ENCODE data around the gene CPVL. TPM values are rescaled to one million over a fixed set of nuclear protein-coding genes. Genes with fewer than 3 reads are reported as not detected.

CPVL gene
- total and polyA plus RNA-seq, 2 of the 8 experiments (the other 6 are each of a cell fraction or from before 2014, with no cell fraction given) = 40.0 to 55.0 TPM

DNA sequence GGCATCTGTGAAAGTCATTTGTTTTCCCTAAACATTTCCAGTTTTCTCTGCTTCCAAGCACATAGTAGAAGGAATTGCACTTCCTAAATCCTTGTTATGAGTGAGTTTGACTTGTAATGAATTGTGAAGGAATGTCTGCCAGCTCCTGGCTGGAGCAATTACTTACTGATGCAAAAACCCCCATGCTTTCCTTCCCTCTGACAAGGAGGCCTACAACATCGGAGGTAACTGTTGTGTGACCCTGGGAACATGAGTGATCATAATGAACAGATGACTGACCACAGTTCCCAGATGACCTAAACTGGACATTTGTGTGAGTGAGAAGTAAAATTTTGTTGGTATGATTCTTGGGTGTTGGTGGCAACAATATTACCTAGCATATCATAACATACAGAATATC lies 21.4 kb upstream of the CPVL start:
- Histone ChIP-seq H2BK5ac (ENCODE audit: low read depth, low read length) (no peak overlapping the region), H3K9ac (replicated peaks in 1 of 4; ENCODE audit: extremely low read depth in 1 of 4, low read depth in 3 of 4, low read length in 3 of 4) (no peak overlapping the region), H3K27ac (ENCODE audit: low read depth, low read length) (no peak overlapping the region), H3K4me1 (replicated peaks in 1 of 4; ENCODE audit: control insufficient read depth in 3 of 4, insufficient read depth in 4 of 4, low read length in 3 of 4) (no peaks in the 10 kb centered on the region), H3K4me2 (ENCODE audit: insufficient read depth in 1 of 2, low read depth in 2 of 2, low read length in 2 of 2) (no peak overlapping the region), H3K4me3 (ENCODE audit: extremely low read depth in 1 of 4, insufficient read depth in 2 of 4, low read depth in 3 of 4, low read length in 4 of 4) (no peak overlapping the region), H4K5ac (ENCODE audit: insufficient read length, low read depth, low read length) (no peak overlapping the region), H2AFZ (ENCODE audit: low read length) (no peak overlapping the region), H3K79me2 (ENCODE audit: control insufficient read depth in 1 of 2, insufficient read depth in 2 of 2, low read length in 2 of 2) (no peaks in the 10 kb centered on the region), H3K27me3 (replicated peaks in 1 of 4; ENCODE audit: control insufficient read depth in 3 of 4, extremely low read depth in 1 of 4, insufficient read depth in 3 of 4, low read length in 3 of 4) (no peaks in the 10 kb centered on the region), H3K9me3 (ENCODE audit: insufficient read depth in 2 of 2, low read depth in 1 of 2, low read length in 1 of 2) (no peaks in the 10 kb centered on the region), H3K36me3 (ENCODE audit: control insufficient read depth in 2 of 4, insufficient read depth in 4 of 4, low read length in 3 of 4) (no peaks in the 10 kb centered on the region), H4K8ac (ENCODE audit: extremely low read depth, insufficient read depth, low read length) (no peak overlapping the region), H3K23me2 (ENCODE audit: low read depth, low read length) (no peaks in the 10 kb centered on the region), H3K14ac (ENCODE audit: insufficient read length) (no peak overlapping the region), H2BK20ac (ENCODE audit: low read length) (no peak overlapping the region), H4K91ac (replicated peaks; ENCODE audit: insufficient read length, low read length) (no peak overlapping the region), H3K4ac (replicated peaks; ENCODE audit: insufficient read length, low read depth, low read length) (no peak overlapping the region), H3K79me1 (ENCODE audit: low read depth, low read length) (no peaks in the 10 kb centered on the region), H2BK120ac (replicated peaks; ENCODE audit: low read depth, low read length) (no peak overlapping the region), H3K56ac (replicated peaks; ENCODE audit: insufficient read length, low read depth, low read length) (no peak overlapping the region), H3K23ac (ENCODE audit: insufficient read length) (no peak overlapping the region), H3K18ac (ENCODE audit: extremely low read depth, low read length) (no peak overlapping the region), H4K20me1 (replicated peaks in 1 of 2; ENCODE audit: control insufficient read depth in 1 of 2, insufficient read depth in 2 of 2, low read length in 2 of 2) (no peaks in the 10 kb centered on the region), H2BK15ac (ENCODE audit: low read length) (no peak overlapping the region), H2AK5ac (ENCODE audit: low read depth, low read length) (no peak overlapping the region), H2BK12ac (ENCODE audit: low read depth, low read length) (no peak overlapping the region)
- DNase-seq (ENCODE audit: low read depth in 1 of 2, low spot score in 2 of 2) (no peak), FAIRE-seq (no peak)
- WGBS, 2 experiments (ENCODE audit: extremely low coverage in 1 of 2, insufficient coverage in 1 of 2, insufficient read length in 1 of 2, insufficient replicate concordance in 2 of 2, low coverage in 1 of 2, low lambda C conversion rate in 2 of 2, missing lambda C conversion rate in 1 of 2) = 94% methylated on average over 1 of the region's 1 CpG; no CpG with 5 or more reads in 1 of the 2 experiments
- ChIA-PET CTCF (ENCODE audit: partially characterized antibody) (no interaction called here), POLR2A (ENCODE audit: partially characterized antibody) (interaction anchor here (1.2 kb wide), 1 partner anchor 11 kb away, joined by 3 read pairs; no protein-coding TSS in a partner anchor)
- TF ChIP-seq GABPA (IDR thresholded peaks at IDR 0.05; ENCODE audit: borderline replicate concordance, insufficient read depth, low read length) (no peak), EZH2 (IDR thresholded peaks at IDR 0.05; ENCODE audit: low read depth, low read length, severe bottlenecking) (no peak), HDAC6 (IDR thresholded peaks at IDR 0.05; ENCODE audit: low read depth, low read length) (no peak), CEBPB (IDR thresholded peaks at IDR 0.05; ENCODE audit: low read depth, low read length) (no peak), SP1 (IDR thresholded peaks at IDR 0.05; ENCODE audit: low read depth, low read length) (no peak), PHF8 (conservative IDR thresholded peaks at IDR 0.05; ENCODE audit: low read depth, low read length) (no peak), HDAC2 (IDR thresholded peaks at IDR 0.05; ENCODE audit: borderline replicate concordance in 1 of 2, low read depth in 2 of 2, low read length in 2 of 2) (no peak), GTF2F1 (IDR thresholded peaks at IDR 0.05; ENCODE audit: borderline replicate concordance, low read depth, low read length) (no peak), TBP (IDR thresholded peaks at IDR 0.05; ENCODE audit: low read depth, low read length) (no peak), KDM5A (IDR thresholded peaks at IDR 0.05; ENCODE audit: low read length) (no peak), EP300 (IDR thresholded peaks at IDR 0.05; ENCODE audit: borderline replicate concordance in 1 of 2, low read depth in 2 of 2, low read length in 2 of 2) (no peak)

All from H1 (cell line).